A673 (cell line): ENCODE measurements around the gene FCN1.

ENCODE experiments used
- CTCF ChIP-seq: fragments of 300-800, 200-600 bp; sonication (generic); conservative IDR thresholded peaks from 2 replicates; pipeline ENCODE4 v1.5.1; 2017; ENCODE audit warnings: low read depth, mild to moderate bottlenecking, antibody characterized with exemption, low read length, moderate library complexity, mixed read lengths
- EZH2 ChIP-seq: fragments of 200-600 bp; sonication (generic); IDR thresholded peaks from 2 replicates; pipeline ENCODE4 v1.6.1; 2017; ENCODE audit warnings: borderline replicate concordance, low read depth, mild to moderate bottlenecking, mixed read lengths, antibody characterized with exemption, low read length; ENCODE audit not compliant: poor library complexity, severe bottlenecking

- TF ChIP-seq CTCF: no peak
- no peak for TF ChIP-seq EZH2
These were observed 21.5 kb upstream of the FCN1 start for GRCh38 chr9:134939080-134939733.
